Fibroblast of lung (primary cell): ENCODE measurements around the gene NFAM1.

Experiments used
- EZH2 ChIP-seq: IDR thresholded peaks from 2 replicates; pipeline ENCODE4 v1.5.1; 2012; ENCODE audit warnings: low read length, control low read depth, mild to moderate bottlenecking; ENCODE audit errors: missing control alignments
- TF ChIP-seq, protein P1 (sequence below), 2 donors: IDR thresholded peaks in 1 of 2; conservative IDR thresholded peaks in 1 of 2; 1 replicate in 1 of 2; 2 replicates in 1 of 2; pipeline ENCODE4 v1.5.1; 2011 to 2012; ENCODE audit warnings: low read length in 2 of 2, control low read depth in 1 of 2, inconsistent platforms in 1 of 2, low read depth in 1 of 2, mild to moderate bottlenecking in 1 of 2

DNA sequence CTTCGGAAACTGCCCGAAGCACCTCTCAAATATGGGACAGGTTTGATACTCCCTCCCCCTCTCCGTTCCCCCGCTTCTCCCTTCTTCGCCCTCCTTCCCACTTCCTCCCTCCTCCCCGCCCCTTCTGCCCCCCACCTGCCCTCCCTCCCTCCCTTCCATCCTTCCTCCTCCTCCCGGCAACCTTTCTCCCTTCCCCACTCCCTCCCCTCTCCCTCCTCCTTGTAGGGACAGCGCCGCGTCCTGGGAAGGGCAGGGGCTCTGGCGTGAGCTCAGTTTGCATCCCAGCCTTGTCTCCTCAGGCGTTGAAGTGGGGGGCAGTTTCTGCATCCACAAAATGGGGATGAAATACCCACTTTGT is 6.1 kb upstream of the NFAM1 start:
- TF ChIP-seq, protein P1, sequence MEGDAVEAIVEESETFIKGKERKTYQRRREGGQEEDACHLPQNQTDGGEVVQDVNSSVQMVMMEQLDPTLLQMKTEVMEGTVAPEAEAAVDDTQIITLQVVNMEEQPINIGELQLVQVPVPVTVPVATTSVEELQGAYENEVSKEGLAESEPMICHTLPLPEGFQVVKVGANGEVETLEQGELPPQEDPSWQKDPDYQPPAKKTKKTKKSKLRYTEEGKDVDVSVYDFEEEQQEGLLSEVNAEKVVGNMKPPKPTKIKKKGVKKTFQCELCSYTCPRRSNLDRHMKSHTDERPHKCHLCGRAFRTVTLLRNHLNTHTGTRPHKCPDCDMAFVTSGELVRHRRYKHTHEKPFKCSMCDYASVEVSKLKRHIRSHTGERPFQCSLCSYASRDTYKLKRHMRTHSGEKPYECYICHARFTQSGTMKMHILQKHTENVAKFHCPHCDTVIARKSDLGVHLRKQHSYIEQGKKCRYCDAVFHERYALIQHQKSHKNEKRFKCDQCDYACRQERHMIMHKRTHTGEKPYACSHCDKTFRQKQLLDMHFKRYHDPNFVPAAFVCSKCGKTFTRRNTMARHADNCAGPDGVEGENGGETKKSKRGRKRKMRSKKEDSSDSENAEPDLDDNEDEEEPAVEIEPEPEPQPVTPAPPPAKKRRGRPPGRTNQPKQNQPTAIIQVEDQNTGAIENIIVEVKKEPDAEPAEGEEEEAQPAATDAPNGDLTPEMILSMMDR (conservative IDR thresholded peaks at IDR 0.05 in 1 of 2, IDR thresholded peaks at IDR 0.05 in 1 of 2; ENCODE audit: low read depth in 1 of 2, low read length in 2 of 2): no peak
- TF ChIP-seq EZH2: no peak
